Ovary (tissue), 10 donors: ENCODE results near the gene SRP54. TPM values are rescaled to one million over a fixed set of nuclear protein-coding genes. Genes with fewer than 3 reads are reported as not detected.

Experiments
- DNase-seq, 5 donors: peaks; one replicate each; pipeline ENCODE4 v3.0.0-alpha.2; 2019 to 2020
- H3K27ac ChIP-seq, 2 donors: fragments of 200-600 bp; one replicate each; pipeline versions ENCODE4 v1.5.1 to v1.8.0; 2019 to 2022
- H3K27me3 ChIP-seq: fragments of 200-600 bp; one replicate; pipeline ENCODE4 v1.8.0; 2022
- H3K36me3 ChIP-seq: fragments of 200-600 bp; sonication (generic); one replicate; pipeline ENCODE4 v1.5.1; 2019
- H3K4me1 ChIP-seq: one replicate; pipeline ENCODE4 v1.8.1; 2013; ENCODE audit warnings: mild to moderate bottlenecking, moderate library complexity; ENCODE audit not compliant: insufficient read depth
- H3K4me3 ChIP-seq: fragments of 200-600 bp; sonication (generic); one replicate; pipeline ENCODE4 v1.5.1; 2017
- H3K9me3 ChIP-seq, 2 donors: fragments of 200-600 bp in 1 of 2; sonication (generic) in 1 of 2; one replicate each; pipeline versions ENCODE4 v1.5.1 to v1.8.1; 2013 to 2019; ENCODE audit warnings: mild to moderate bottlenecking in 1 of 2, moderate library complexity in 1 of 2
- EP300 ChIP-seq: sonication (generic); formaldehyde crosslinking; IDR thresholded peaks from one replicate; pipeline ENCODE4 v1.6.1; 2017; ENCODE audit warnings: antibody characterized with exemption
- POLR2A ChIP-seq: fragments of 450-650 bp; IDR thresholded peaks from one replicate; pipeline ENCODE4 v1.6.1; 2017; ENCODE audit warnings: antibody characterized with exemption, mild to moderate bottlenecking, moderate library complexity
- WGBS, 3 donors: extraction: QIAGEN DNeasy Blood & Tissue Kit in 1 of 3; methylation state at CpG; one replicate each; pipeline versions ENCODE4 v1.1.5 to v1.1.7; 2013 to 2017; 5-methylcytosine and 5-hydroxymethylcytosine counted together
- intact Hi-C, 4 donors: fragments of 100-400 bp; cut with DNase I; formaldehyde crosslinking; loops; one replicate each; pipeline versions ENCODE4 v1.11.0 to v1.15.1; 2022 to 2023
- long read RNA-seq, 3 donors: library from polyadenylated mRNA in 2 of 3; unstranded in 2 of 3; transcript quantifications; one replicate each; pipeline ENCODE4 v2.0.0 and lab custom pipeline, GENCODE V29; 2021 to 2026
- polyA plus RNA-seq, 2 donors: library from polyadenylated mRNA; stranded (reverse); fragments of 200-250 nt in 1 of 2; fragments of 350-450 nt in 1 of 2; fragmentation: Illumina TruSeq in 1 of 2; extraction: RNeasy Lipid Tissue Mini Kit (QIAGEN cat#74804) in 1 of 2; gene quantifications; one replicate each; pipeline ENCODE4 v1.2.3, GENCODE V29; 2013 to 2014
- total RNA-seq, 7 donors: library from RNA; depleted of rRNA in 2 of 7; stranded (reverse); fragments of >200 nt in 2 of 7; fragmentation: NEBNext Ultra II Directional in 3 of 7; extraction: Animal tissue kit (Norgen Biotek cat#: 25700) in 3 of 7; gene quantifications; one replicate each; pipeline versions ENCODE4 v1.1.0 to v1.2.4, GENCODE V29; 2016 to 2023
- TF ChIP-seq, protein P1 (sequence below), 3 donors: fragments of 450-650 bp in 2 of 3; fragments of 200-600 bp in 1 of 3; IDR thresholded peaks; one replicate each; pipeline versions ENCODE4 v1.5.1 to v1.8.0; 2016 to 2022; ENCODE audit warnings: antibody characterized with exemption in 3 of 3, mild to moderate bottlenecking in 1 of 3
- donor health status: DM: no; HTN: no; CAD: no; lungs with moderate emphysema.
- donor health status: DM: no; HTN: no; CAD: no.
- donor health status: Bipolar disorder and iron deficiency.
- donor health status: DM: yes; HTN: yes; CAD: no.
- donor health status: DM: no; HTN: no; CAD: no.
- donor health status: DM: yes; HTN: yes; CAD: no.

Gene SRP54
- 10 to 100 TPM; 29.0 to 41.2 (median 37.3) TPM for total RNA-seq
- 10 to 100 TPM; 25.9 to 61.6 TPM for polyA plus RNA-seq
- long read RNA-seq, donor 1, transcript SRP54-201 (16 exons, 2,279 nt), result major isoform, 154 of 179 reads
- long read RNA-seq, donor 1, partial matches to known transcripts, result 14 of 179 reads
- long read RNA-seq, donor 1, other reads (novel, unspliced or antisense), result 7 of 179 reads
- long read RNA-seq, donor 2, transcript SRP54-201 (16 exons, 2,279 nt), result major isoform, 46 of 55 reads
- long read RNA-seq, donor 2, partial matches to known transcripts, result 6 of 55 reads
- long read RNA-seq, donor 2, other reads (novel, unspliced or antisense), result 0 of 55 reads
- long read RNA-seq, donor 3, transcript SRP54-201 (16 exons, 2,279 nt), result major isoform, 70 of 76 reads
- long read RNA-seq, donor 3, partial matches to known transcripts, result 1 of 76 reads
- long read RNA-seq, donor 3, other reads (novel, unspliced or antisense), result 4 of 76 reads

DNA sequence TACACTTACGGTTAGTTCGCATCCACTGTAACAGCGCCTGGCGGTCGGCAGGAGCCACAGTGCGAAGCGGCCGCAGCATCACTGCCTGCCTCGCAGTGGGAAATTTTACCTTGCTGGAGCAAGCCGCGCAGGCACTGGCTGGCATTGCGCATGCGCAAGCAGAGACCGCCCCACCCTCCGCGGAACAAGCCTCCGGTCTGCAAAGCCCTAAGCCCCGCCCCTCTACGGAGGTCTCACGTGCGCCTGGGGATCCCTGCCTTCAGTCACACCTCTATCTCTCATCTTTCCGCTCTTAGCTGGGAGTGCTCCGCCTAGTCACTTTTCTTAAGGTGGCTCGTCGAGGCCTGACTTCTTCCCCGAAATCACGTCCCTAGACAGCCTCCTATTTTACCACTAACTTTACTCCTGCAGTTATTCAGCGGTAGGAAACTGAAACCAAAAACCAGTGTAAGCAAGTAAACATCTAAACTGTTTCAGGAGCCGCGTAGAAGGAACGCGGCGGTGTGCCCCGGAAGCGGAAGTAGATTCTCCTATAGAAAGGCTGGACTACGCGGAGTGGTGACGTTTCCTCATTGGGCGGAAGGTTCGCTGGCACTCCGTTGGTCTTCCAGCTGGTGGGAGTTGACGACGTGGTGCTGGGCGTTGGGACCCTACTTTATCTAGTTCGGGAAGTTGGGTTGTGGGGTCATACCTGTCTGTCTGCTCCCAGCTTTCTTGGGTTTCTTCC, at the start of gene SRP54:
Gene SRP54, plus strand, starts transcription at position 572 of the 727 bp plus-strand sequence. CDS start 13,718 bp downstream, outside the sequence.
- peak; percentile 98 to 99 (median 99) for DNase-seq
- Histone ChIP-seq H3K36me3 (no peaks in the 10 kb centered on the region), H3K9me3 (no peaks in the 10 kb centered on the region), H3K4me1 (peaks cover 14% of the 10 kb centered on the region), H3K4me3 (peak within 1 kb of the TSS; percentile 63), H3K27me3 (no peaks in the 10 kb centered on the region), H3K27ac (peak within 1 kb of the TSS; percentile 67 to 96)
- TF ChIP-seq, protein P1, sequence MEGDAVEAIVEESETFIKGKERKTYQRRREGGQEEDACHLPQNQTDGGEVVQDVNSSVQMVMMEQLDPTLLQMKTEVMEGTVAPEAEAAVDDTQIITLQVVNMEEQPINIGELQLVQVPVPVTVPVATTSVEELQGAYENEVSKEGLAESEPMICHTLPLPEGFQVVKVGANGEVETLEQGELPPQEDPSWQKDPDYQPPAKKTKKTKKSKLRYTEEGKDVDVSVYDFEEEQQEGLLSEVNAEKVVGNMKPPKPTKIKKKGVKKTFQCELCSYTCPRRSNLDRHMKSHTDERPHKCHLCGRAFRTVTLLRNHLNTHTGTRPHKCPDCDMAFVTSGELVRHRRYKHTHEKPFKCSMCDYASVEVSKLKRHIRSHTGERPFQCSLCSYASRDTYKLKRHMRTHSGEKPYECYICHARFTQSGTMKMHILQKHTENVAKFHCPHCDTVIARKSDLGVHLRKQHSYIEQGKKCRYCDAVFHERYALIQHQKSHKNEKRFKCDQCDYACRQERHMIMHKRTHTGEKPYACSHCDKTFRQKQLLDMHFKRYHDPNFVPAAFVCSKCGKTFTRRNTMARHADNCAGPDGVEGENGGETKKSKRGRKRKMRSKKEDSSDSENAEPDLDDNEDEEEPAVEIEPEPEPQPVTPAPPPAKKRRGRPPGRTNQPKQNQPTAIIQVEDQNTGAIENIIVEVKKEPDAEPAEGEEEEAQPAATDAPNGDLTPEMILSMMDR (IDR thresholded peaks at IDR 0.05), result peak in 1 of 3 donors; percentile 50
- TF ChIP-seq POLR2A (peak; percentile 76), EP300 (peak; percentile 24)
- 1% methylated on average over 45 of the region's 45 CpGs for WGBS, 3 donors
- intact Hi-C loops, result loop anchor here in 1 of 4 donors (5.0 kb wide), 1 partner anchor 65 kb away; the partner anchor contains the start of gene FAM177A1

DNA sequence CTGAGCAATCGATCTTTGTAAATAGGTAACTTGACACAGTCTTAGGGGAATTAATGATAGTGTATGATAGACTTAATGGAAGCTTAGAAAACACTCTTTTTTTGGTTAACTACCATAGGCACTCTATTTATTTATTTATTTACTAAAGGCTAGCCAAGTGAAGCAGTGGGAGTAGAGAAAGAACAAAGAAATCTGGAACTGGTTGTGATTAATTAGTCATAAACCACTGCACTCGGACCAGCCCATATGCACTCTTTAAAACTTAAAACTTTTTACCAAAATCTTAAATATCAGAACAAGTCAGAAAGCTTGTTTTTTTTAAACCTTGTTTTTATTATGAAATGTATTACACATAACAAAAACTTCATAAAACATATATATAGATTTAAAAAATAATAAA, 49.5 kb upstream of the SRP54 start:
- Histone ChIP-seq H3K27ac (no peak overlapping the region), H3K4me1 (no peaks in the 10 kb centered on the region), H3K9me3 (no peaks in the 10 kb centered on the region), H3K27me3 (no peaks in the 10 kb centered on the region), H3K36me3 (no peaks in the 10 kb centered on the region), H3K4me3 (no peak overlapping the region)
- intact Hi-C loops, result no loop called here
- TF ChIP-seq POLR2A (no peak), EP300 (no peak)
- TF ChIP-seq, protein P1 (IDR thresholded peaks at IDR 0.05), result no peak
- DNase-seq, result no peak
- 77 to 82% (median 81%) methylated on average over 2 of the region's 2 CpGs for WGBS, 3 donors

DNA sequence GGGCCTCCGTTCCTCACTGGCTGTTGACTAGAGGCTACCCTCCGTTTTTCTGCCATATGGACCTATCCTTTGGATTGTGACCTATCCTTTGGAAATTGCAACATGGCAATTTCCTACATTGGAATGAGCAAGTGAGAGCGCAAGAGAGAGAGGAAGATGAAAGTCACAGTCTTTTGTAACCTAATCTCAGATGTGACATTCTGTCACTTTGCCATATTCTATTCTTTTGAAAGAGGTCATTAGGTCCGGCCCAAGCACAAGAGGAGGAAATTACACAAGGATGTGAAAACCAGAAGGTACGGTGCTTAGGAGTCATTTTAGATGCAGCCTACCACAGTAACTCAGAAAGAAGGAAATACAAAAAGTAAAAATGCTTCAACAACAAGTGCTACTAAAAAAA, 47.3 kb upstream of the SRP54 start:
- Histone ChIP-seq H3K36me3 (no peaks in the 10 kb centered on the region), H3K9me3 (no peaks in the 10 kb centered on the region), H3K27me3 (no peaks in the 10 kb centered on the region), H3K4me3 (no peak overlapping the region), H3K27ac (no peak overlapping the region), H3K4me1 (no peaks in the 10 kb centered on the region)
- TF ChIP-seq EP300, result no peak
- TF ChIP-seq POLR2A, result no peak
- TF ChIP-seq, protein P1 (IDR thresholded peaks at IDR 0.05), result no peak
- 81 to 92% (median 86%) methylated on average over 5 of the region's 5 CpGs for WGBS, 3 donors
- no peak for DNase-seq
- intact Hi-C loops, result no loop called here

DNA sequence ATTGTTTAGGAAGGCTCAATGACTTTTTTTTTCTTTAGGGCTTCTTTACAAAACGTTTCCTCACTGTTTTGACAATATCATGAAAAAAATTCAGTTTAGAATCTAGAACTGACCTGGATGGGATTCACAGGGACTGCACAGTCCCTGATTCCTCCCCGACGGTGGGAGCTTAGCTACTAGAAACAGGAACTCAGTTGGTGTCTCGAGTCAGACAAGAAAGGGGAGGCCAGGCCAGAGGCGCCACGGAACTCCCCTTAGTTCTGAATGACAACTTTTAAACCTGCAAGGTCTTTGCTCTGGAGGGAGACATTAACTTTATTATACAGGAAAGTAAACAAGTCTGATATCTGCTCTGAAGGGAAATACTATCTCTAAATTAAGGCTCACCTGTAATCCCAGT, 45.4 kb upstream of the SRP54 start:
- WGBS, 3 donors, result 77 to 79% (median 77%) methylated on average over 6 of the region's 6 CpGs
- no peak for DNase-seq
- intact Hi-C loops, result no loop called here
- Histone ChIP-seq H3K36me3 (no peaks in the 10 kb centered on the region), H3K4me1 (no peaks in the 10 kb centered on the region), H3K4me3 (no peak overlapping the region), H3K27me3 (no peaks in the 10 kb centered on the region), H3K9me3 (no peaks in the 10 kb centered on the region), H3K27ac (no peak overlapping the region)
- no peak for TF ChIP-seq POLR2A
- TF ChIP-seq, protein P1 (IDR thresholded peaks at IDR 0.05), result no peak
- TF ChIP-seq EP300, result no peak
